Measurements from ENCODE around the gene THSD4.

DNA sequence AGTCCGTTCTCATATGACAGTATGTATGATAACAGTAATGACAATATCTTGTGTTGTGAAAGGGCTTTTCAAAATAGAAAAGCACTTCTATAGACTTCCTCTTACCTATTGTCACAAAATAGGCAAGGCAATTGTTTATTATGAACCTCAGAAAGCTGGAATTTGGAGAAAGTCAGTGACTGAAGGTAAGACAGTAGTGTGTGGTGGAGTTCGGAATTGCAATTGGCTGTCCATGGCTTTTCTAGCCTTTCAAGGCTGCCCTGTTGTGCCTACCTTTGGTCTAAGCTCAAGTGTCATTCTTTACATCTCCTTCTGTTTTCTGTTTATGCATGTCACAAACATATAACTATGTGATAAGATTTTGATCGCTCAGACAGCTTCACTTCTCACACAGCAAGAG lies 475.8 kb downstream of the THSD4 start:
- TF ChIP-seq, protein P1, sequence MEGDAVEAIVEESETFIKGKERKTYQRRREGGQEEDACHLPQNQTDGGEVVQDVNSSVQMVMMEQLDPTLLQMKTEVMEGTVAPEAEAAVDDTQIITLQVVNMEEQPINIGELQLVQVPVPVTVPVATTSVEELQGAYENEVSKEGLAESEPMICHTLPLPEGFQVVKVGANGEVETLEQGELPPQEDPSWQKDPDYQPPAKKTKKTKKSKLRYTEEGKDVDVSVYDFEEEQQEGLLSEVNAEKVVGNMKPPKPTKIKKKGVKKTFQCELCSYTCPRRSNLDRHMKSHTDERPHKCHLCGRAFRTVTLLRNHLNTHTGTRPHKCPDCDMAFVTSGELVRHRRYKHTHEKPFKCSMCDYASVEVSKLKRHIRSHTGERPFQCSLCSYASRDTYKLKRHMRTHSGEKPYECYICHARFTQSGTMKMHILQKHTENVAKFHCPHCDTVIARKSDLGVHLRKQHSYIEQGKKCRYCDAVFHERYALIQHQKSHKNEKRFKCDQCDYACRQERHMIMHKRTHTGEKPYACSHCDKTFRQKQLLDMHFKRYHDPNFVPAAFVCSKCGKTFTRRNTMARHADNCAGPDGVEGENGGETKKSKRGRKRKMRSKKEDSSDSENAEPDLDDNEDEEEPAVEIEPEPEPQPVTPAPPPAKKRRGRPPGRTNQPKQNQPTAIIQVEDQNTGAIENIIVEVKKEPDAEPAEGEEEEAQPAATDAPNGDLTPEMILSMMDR (IDR thresholded peaks at IDR 0.05; ENCODE audit: low read depth, low read length): no peak
- no peak for TF ChIP-seq EZH2phosphoT487 (IDR thresholded peaks at IDR 0.05; ENCODE audit: low read depth)

All from OCI-LY3 (cell line).